K562 (cell line): ENCODE measurements around the gene OXSR1. TPM values are rescaled to one million over a fixed set of nuclear protein-coding genes. Genes with fewer than 3 reads are reported as not detected.
A peak's percentile ranks its signal among the peaks of the same experiment; 100 is the strongest.

Source experiments
- ARID2 ChIP-seq: fragments of 450-650 bp; IDR thresholded peaks from 2 replicates; pipeline ENCODE4 v1.6.1; 2017; ENCODE audit warnings: antibody characterized with exemption, mild to moderate bottlenecking
- ASH1L ChIP-seq: fragments of 450-650 bp; IDR thresholded peaks from 2 replicates; pipeline ENCODE4 v1.6.1; 2018; ENCODE audit warnings: borderline replicate concordance, mild to moderate bottlenecking, low read depth; ENCODE audit not compliant: partially characterized antibody
- CHCHD3 ChIP-seq: fragments of 250-450 bp; sonication (Bioruptor Pico); IDR thresholded peaks from 2 replicates; pipeline ENCODE4 v2.1.2; 2022; ENCODE audit warnings: mild to moderate bottlenecking
- ESRRA ChIP-seq: fragments of 450-650 bp; IDR thresholded peaks from 2 replicates; pipeline ENCODE4 v1.6.1; 2014; ENCODE audit warnings: low read depth, mild to moderate bottlenecking, moderate library complexity, borderline replicate concordance
- ETS2 ChIP-seq: IDR thresholded peaks from 2 replicates; pipeline ENCODE4 v1.6.1; 2016; ENCODE audit warnings: borderline replicate concordance, missing genetic modification characterization, mild to moderate bottlenecking, moderate library complexity, missing compliant biosample characterization; ENCODE audit not compliant: poor library complexity, severe bottlenecking
- GATA2 ChIP-seq: sonication (generic); formaldehyde crosslinking; IDR thresholded peaks from 2 replicates; pipeline ENCODE4 v1.4.0; 2020; ENCODE audit warnings: mild to moderate bottlenecking, missing genetic modification reagents
- HEY1 ChIP-seq: fragments of 250-450 bp; sonication (Bioruptor Pico); IDR thresholded peaks from 2 replicates; pipeline ENCODE4 v1.5.0; 2020; ENCODE audit warnings: mild to moderate bottlenecking, moderate library complexity, borderline replicate concordance
- KLF1 ChIP-seq: fragments of 450-650 bp; IDR thresholded peaks from 2 replicates; pipeline ENCODE4 v1.6.1; 2016; ENCODE audit warnings: missing genetic modification characterization, missing compliant biosample characterization
- NFATC3 ChIP-seq: fragments of 450-650 bp; IDR thresholded peaks from 2 replicates; pipeline ENCODE4 v1.6.1; 2017; ENCODE audit warnings: mild to moderate bottlenecking
- NR3C1 ChIP-seq: sonication (generic); formaldehyde crosslinking; IDR thresholded peaks from 2 replicates; pipeline ENCODE4 v1.8.1; 2022; ENCODE audit warnings: missing genetic modification reagents
- SREBF1 ChIP-seq: fragments of 150-350 bp; IDR thresholded peaks from 2 replicates; pipeline ENCODE4 v1.6.1; 2014; ENCODE audit warnings: antibody characterized with exemption, low read depth, low read length, borderline replicate concordance
- TEAD2 ChIP-seq: fragments of 450-650 bp; IDR thresholded peaks from 2 replicates; pipeline ENCODE4 v1.6.1; 2016; ENCODE audit warnings: missing genetic modification characterization, control low read depth, missing compliant biosample characterization
- TFAM ChIP-seq: fragments of 250-450 bp; sonication (Bioruptor Pico); conservative IDR thresholded peaks from 2 replicates; pipeline ENCODE4 v1.5.0; 2021; ENCODE audit warnings: mild to moderate bottlenecking, moderate library complexity
- TSHZ1 ChIP-seq: fragments of 250-450 bp; sonication (Bioruptor Pico); IDR thresholded peaks from 2 replicates; pipeline ENCODE4 v1.4.0; 2020; ENCODE audit warnings: mild to moderate bottlenecking, moderate library complexity
- U2AF2 ChIP-seq: fragments of 200-400 bp; formaldehyde crosslinking; optimal IDR thresholded peaks from 2 replicates; pipeline ENCODE3; 2017; ENCODE audit warnings: low read depth, mild to moderate bottlenecking, low read length
- ZNF146 ChIP-seq: IDR thresholded peaks from one replicate; pipeline ENCODE4 v1.6.1; 2018; ENCODE audit warnings: missing compliant biosample characterization; ENCODE audit not compliant: unreplicated experiment
- ZNF583 ChIP-seq: fragments of 250-450 bp; sonication (Bioruptor Pico); IDR thresholded peaks from 2 replicates; pipeline ENCODE4 v1.4.0; 2020
- ZNF79 ChIP-seq: fragments of 250-450 bp; sonication (Bioruptor Pico); IDR thresholded peaks from 2 replicates; pipeline ENCODE4 v1.4.0; 2020; ENCODE audit warnings: low read depth, mild to moderate bottlenecking, moderate library complexity
- polyA plus RNA-seq, 8 experiments: library from polyadenylated mRNA; depleted of rRNA in 4 of 8; stranded (reverse) in 5 of 8; unstranded in 3 of 8; fragments of >200 nt; fragmentation: Nextera tagmentation in 2 of 8; fragmentation: Illumina TruSeq in 1 of 8; extraction: Ambion mirVana in 2 of 8; extraction: Trizol in 1 of 8; gene quantifications; 2 replicates each; pipeline versions ENCODE4 v1.2.1 to v1.2.3, GENCODE V29; 2011 to 2014; ENCODE audit warnings: inconsistent platforms in 1 of 8, missing spikeins in 1 of 8
- total RNA-seq, 7 experiments: library from RNA; depleted of rRNA in 6 of 7; stranded (reverse); fragments of >200 nt in 6 of 7; fragmentation: Illumina TruSeq in 2 of 7; extraction: Trizol in 2 of 7; gene quantifications; 2 replicates each; pipeline versions ENCODE4 v1.2.1 to v1.2.3, GENCODE V29; 2011 to 2021; ENCODE audit warnings: low replicate concordance in 1 of 7
- TF ChIP-seq, protein P1 (sequence below), 2 experiments: IDR thresholded peaks; 2 replicates each; pipeline ENCODE4 v1.6.1; 2012; ENCODE audit warnings: improper control_type of control experiment in 2 of 2, low read depth in 2 of 2, low read length in 2 of 2, borderline replicate concordance in 1 of 2
- TF ChIP-seq, protein P2 (sequence below): fragments of 250-450 bp; sonication (Bioruptor Pico); IDR thresholded peaks from 2 replicates; pipeline ENCODE4 v1.5.0; 2022; ENCODE audit warnings: mild to moderate bottlenecking

Gene OXSR1
- total and polyA plus RNA-seq, 9 of the 15 experiments (the other 6 are each of a cell fraction or from before 2014, with no cell fraction given), result 15.7 to 87.6 (median 48.7) TPM

- TF ChIP-seq, protein P1, sequence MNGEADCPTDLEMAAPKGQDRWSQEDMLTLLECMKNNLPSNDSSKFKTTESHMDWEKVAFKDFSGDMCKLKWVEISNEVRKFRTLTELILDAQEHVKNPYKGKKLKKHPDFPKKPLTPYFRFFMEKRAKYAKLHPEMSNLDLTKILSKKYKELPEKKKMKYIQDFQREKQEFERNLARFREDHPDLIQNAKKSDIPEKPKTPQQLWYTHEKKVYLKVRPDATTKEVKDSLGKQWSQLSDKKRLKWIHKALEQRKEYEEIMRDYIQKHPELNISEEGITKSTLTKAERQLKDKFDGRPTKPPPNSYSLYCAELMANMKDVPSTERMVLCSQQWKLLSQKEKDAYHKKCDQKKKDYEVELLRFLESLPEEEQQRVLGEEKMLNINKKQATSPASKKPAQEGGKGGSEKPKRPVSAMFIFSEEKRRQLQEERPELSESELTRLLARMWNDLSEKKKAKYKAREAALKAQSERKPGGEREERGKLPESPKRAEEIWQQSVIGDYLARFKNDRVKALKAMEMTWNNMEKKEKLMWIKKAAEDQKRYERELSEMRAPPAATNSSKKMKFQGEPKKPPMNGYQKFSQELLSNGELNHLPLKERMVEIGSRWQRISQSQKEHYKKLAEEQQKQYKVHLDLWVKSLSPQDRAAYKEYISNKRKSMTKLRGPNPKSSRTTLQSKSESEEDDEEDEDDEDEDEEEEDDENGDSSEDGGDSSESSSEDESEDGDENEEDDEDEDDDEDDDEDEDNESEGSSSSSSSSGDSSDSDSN (IDR thresholded peaks at IDR 0.05; ENCODE audit: borderline replicate concordance in 1 of 2, low read depth in 2 of 2, low read length in 2 of 2), result peak; percentile 48 to 71; a peak in 3 of 4 replicates
- TF ChIP-seq NFATC3 (no peak), CHCHD3 (CRISPR knock-in tag) (no peak), TSHZ1 (CRISPR knock-in tag) (peak; percentile 66; the same call in 1 of the 2 replicates), ARID2 (no peak), NR3C1 (CRISPR knock-in tag) (0 out of 2 replicates have a peak, but pooled peaks have one; percentile 5), TEAD2 (tag) (no peak), ZNF146 (CRISPR knock-in tag) (no peak), ZNF583 (CRISPR knock-in tag) (0 out of 2 replicates have a peak, but pooled peaks have one; percentile 48), ASH1L (peak; percentile 58), U2AF2 (no peak), GATA2 (CRISPR knock-in tag) (no peak), KLF1 (no peak), SREBF1 (no peak), ZNF79 (peak; percentile 52; the same call in 1 of the 2 replicates), ESRRA (peak; percentile 65; the same call in 1 of the 2 replicates), ETS2 (tag) (no peak), TFAM (CRISPR knock-in tag) (no peak), HEY1 (no peak)
- TF ChIP-seq, protein P2, sequence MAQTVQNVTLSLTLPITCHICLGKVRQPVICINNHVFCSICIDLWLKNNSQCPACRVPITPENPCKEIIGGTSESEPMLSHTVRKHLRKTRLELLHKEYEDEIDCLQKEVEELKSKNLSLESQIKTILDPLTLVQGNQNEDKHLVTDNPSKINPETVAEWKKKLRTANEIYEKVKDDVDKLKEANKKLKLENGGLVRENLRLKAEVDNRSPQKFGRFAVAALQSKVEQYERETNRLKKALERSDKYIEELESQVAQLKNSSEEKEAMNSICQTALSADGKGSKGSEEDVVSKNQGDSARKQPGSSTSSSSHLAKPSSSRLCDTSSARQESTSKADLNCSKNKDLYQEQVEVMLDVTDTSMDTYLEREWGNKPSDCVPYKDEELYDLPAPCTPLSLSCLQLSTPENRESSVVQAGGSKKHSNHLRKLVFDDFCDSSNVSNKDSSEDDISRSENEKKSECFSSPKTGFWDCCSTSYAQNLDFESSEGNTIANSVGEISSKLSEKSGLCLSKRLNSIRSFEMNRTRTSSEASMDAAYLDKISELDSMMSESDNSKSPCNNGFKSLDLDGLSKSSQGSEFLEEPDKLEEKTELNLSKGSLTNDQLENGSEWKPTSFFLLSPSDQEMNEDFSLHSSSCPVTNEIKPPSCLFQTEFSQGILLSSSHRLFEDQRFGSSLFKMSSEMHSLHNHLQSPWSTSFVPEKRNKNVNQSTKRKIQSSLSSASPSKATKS (CRISPR knock-in tag), result no peak
These were observed 28.3 kb upstream of the OXSR1 start, which contains the start of gene ACAA1 (continued) for GRCh38 chr3:38136777-38137614.
